GM10248 (cell line): ENCODE measurements around the gene RAB40C.

ENCODE experiments used
- CTCF ChIA-PET: fragments of 300-600 bp; sonication (Branson Sonifier 250); formaldehyde crosslinking; extraction: SDS; loops from one replicate; lab custom pipeline; 2021; ENCODE audit warnings: antibody characterized with exemption; lab: Yijun Ruan, JAX
- POLR2A ChIA-PET: fragments of 350-650 bp; sonication (Branson Sonifier 250); formaldehyde crosslinking; extraction: SDS; loops from one replicate; lab custom pipeline; 2020; ENCODE audit warnings: antibody characterized with exemption; lab: Yijun Ruan, JAX
- DNase-seq: peaks from one replicate; pipeline ENCODE4 v3.0.0; 2012; ENCODE audit errors: extremely low spot score
- TF ChIP-seq, protein P1 (sequence below): IDR thresholded peaks from 2 replicates; pipeline ENCODE4 v1.5.1; 2012; ENCODE audit warnings: mild to moderate bottlenecking, low read depth; ENCODE audit errors: extremely low read depth, missing control alignments, control extremely low read depth

Gene RAB40C

DNA sequence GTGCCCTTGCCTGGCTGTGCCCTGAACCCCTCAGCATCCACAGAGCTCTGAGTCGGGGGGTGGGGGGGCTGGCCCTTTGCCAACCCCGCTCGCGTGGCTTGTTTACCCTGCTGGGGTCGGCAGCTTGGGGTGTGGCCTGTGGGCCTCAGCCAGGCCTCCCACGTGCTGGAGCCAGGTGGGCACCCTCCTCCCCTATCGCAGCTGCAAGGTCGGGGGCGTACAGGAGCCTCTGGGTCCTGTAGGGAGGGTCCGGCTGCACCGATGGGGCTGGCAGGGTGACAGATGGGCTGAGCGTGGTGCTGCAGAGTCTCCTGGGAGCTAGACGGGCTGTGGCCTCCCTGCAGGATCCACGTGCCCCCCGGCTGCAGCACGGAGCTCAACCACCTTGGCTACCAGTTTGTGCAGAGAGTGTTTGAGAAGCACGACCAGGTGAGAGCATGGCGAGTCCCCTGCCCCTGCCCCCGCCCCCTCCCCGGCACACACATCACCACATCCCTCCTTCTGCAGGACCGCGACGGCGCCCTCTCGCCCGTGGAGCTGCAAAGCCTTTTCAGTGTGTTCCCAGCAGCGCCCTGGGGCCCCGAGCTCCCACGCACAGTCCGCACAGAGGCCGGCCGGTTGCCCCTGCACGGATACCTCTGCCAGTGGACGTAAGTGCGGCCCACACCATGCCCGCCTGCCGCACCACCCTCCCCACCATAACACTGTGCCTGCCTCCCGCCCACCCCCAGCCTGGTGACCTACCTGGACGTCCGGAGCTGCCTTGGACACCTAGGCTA, 81.7 kb downstream of the RAB40C start:
- CTCF ChIA-PET = no interaction called here
- POLR2A ChIA-PET = interaction anchor here (0.6 kb wide), 2 partner anchors 42 to 1106 kb away, joined by 3 to 6 read pairs; no protein-coding TSS in a partner anchor
- DNase-seq = no peak
- TF ChIP-seq, protein P1, sequence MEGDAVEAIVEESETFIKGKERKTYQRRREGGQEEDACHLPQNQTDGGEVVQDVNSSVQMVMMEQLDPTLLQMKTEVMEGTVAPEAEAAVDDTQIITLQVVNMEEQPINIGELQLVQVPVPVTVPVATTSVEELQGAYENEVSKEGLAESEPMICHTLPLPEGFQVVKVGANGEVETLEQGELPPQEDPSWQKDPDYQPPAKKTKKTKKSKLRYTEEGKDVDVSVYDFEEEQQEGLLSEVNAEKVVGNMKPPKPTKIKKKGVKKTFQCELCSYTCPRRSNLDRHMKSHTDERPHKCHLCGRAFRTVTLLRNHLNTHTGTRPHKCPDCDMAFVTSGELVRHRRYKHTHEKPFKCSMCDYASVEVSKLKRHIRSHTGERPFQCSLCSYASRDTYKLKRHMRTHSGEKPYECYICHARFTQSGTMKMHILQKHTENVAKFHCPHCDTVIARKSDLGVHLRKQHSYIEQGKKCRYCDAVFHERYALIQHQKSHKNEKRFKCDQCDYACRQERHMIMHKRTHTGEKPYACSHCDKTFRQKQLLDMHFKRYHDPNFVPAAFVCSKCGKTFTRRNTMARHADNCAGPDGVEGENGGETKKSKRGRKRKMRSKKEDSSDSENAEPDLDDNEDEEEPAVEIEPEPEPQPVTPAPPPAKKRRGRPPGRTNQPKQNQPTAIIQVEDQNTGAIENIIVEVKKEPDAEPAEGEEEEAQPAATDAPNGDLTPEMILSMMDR = no peak

GRCh38 chr16:672371-672770, 82.5 kb downstream of the RAB40C start:
- TF ChIP-seq, protein P1 = no peak
- ChIA-PET POLR2A (interaction anchor here (0.6 kb wide), 1 partner anchor 43 kb away, joined by 6 read pairs; no protein-coding TSS in a partner anchor), CTCF (no interaction called here)
- no peak for DNase-seq

- ChIA-PET POLR2A (interaction anchor here (0.7 kb wide), 1 partner anchor 31 kb away, joined by 3 read pairs; the partner anchor contains the start of gene MCRIP2), CTCF (no interaction called here)
- TF ChIP-seq, protein P1 = no peak
- no peak for DNase-seq
Observed at GRCh38 chr16:672851-673250, 83.0 kb downstream of the RAB40C start.

DNA sequence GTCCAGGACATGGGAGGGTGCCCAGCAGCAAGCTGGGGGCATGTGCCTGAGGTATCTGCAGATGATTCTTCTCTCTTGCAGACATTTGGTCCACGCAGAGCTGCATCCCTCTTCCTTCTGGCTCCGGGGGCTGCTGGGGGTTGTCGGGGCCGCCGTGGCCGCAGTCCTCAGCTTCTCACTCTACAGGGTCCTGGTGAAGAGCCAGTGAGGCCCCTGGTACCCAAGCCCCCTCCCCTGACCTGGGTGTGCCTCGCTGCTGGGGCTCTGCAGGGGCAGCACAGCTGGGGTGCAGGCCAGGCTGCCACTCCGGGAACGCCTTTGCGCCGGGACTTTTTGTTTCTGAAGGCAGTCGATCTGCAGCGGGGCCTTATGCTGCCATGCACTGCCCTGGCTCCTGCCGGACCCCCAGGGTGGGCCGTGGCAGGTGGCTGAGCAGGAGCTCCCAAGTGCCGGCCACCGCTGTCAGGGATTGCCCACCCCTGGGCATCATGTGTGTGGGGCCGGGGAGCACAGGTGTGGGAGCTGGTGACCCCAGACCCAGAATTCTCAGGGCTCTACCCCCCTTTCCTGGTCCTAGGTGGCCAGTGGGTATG, 83.6 kb downstream of the RAB40C start:
- no peak for DNase-seq
- POLR2A ChIA-PET = interaction anchor here (0.7 kb wide), 1 partner anchor 32 kb away, joined by 3 read pairs; the partner anchor contains the start of gene MCRIP2
- CTCF ChIA-PET = no interaction called here
- TF ChIP-seq, protein P1 = no peak

DNA sequence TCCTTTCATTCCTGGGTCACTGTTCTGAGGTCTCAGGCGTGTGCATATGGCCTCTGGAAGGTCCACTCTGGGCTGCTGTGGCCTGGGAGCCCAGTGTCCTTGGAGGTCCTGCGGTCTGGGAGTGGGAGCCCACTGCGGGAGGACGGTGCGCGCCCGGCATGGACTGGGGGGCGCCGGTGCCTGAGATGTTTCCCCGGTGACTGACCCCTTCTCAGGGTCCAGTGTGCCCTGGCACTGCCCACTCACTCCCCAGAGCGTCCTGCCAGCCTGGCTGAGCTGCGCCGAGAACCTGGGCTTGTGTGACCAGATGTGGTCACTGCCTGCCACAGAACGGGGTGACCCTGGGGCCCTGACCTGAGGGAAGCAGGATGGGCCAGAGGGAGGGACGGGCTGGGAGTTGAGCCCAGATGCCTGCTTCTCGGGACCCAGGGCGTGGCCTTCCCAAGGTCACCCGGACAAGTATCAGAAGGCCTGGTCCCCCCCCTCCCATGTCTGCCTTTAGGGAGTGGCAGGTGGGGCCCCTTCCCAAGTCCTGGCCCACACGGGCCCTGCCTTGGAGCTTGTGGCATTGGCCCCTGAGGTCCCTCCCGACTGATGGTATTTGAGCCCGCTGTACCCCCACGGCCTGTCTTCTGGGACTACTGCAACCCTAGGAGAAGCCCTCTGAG, 84.5 kb downstream of the RAB40C start:
- ChIA-PET POLR2A (no interaction called here), CTCF (interaction anchor here (1.4 to 1.6 kb wide), 3 partner anchors 11 to 15 kb away, joined by 3 to 5 read pairs (median 3); no protein-coding TSS in a partner anchor)
- DNase-seq = no peak
- TF ChIP-seq, protein P1 = no peak

DNA sequence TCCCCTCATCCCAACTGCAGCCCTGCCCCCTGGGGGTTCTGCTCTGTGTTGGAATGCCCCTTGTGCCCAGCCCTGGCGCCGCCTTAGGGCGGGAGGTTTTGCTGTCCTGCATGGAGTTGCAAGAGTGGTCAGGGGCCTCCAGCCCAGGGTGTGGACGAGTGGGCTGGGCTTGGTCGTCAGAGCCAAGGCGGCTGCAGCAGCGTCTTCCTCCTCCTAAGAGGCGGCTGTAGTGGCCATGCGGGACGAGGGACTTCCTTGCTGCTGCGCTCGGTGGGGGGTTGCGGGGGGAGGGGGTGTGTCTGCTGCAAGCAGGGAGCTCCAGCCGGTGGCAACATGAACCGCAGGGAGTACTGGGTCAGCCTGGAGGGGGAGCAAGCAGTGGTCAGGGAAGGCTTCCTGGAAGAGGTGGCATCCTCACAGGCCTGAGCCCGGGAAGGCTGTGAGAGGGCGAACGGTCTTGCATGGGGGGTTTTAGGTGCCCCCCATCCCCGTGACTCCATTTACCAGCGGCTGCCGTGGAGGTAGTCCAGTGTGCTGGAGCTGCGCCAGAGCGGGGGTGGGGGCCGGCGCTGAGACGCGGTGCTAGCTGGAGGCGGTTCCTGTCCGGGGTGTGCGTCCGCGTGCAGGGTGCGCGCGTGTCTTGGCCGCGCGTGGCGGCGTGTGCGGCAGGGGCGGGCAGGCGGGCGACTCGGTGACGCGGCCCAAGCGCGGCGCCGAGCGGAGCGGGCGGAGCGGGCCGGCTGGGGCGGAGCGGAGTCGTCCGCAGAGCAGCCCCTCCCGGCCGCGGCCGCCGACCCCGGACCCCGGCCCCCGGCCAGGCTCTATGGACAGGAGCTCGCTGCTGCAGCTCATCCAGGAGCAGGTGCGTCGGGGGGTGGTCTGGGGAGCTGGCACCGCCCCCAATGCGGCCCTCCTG, 85.4 kb downstream of the RAB40C start, which contains the start of gene RHBDL1:
TSS of gene RHBDL1 (plus strand) at position 704 of the 916 bp plus-strand sequence. CDS start at position 824, 120 bp downstream.
- CTCF ChIA-PET = interaction anchor here (1.0 to 1.6 kb wide), 6 partner anchors 8 to 27 kb away, joined by 3 to 5 read pairs (median 4); partner anchors contain the start of gene JMJD8
- POLR2A ChIA-PET = no interaction called here
- no peak for DNase-seq
- TF ChIP-seq, protein P1 = no peak
